WERI-Rb-1 (cell line): ENCODE results near the gene BDH2.

Experiments used
- DNase-seq: peaks from one replicate; pipeline ENCODE4 v3.0.0-alpha.2; 2020
- H3K27ac ChIP-seq: fragments of 250-450 bp; sonication (Bioruptor Pico); 2 replicates; pipeline ENCODE4 v1.5.1; 2020; ENCODE audit warnings: mild to moderate bottlenecking, moderate library complexity
- H3K27me3 ChIP-seq: fragments of 250-450 bp; sonication (Bioruptor Pico); 2 replicates; pipeline ENCODE4 v1.5.1; 2021; ENCODE audit warnings: mild to moderate bottlenecking, low read depth, moderate library complexity; ENCODE audit not compliant: insufficient read depth, severe bottlenecking
- H3K36me3 ChIP-seq: fragments of 250-450 bp; sonication (Bioruptor Pico); 2 replicates; pipeline ENCODE4 v1.5.1; 2020; ENCODE audit warnings: mild to moderate bottlenecking, moderate library complexity
- H3K4me3 ChIP-seq: 2 replicates; pipeline ENCODE4 v1.5.1; 2011; ENCODE audit warnings: low read depth, mild to moderate bottlenecking, control low read depth, low read length
- H3K9me3 ChIP-seq: fragments of 250-450 bp; sonication (Bioruptor Pico); 2 replicates; pipeline ENCODE4 v1.5.1; 2021; ENCODE audit warnings: mild to moderate bottlenecking, moderate library complexity; ENCODE audit not compliant: severe bottlenecking
- TF ChIP-seq, protein P1 (sequence below): IDR thresholded peaks from 2 replicates; pipeline ENCODE4 v1.5.1; 2011; ENCODE audit warnings: low read depth, mild to moderate bottlenecking, control low read depth, inconsistent platforms, low read length

The BDH2 gene

DNA sequence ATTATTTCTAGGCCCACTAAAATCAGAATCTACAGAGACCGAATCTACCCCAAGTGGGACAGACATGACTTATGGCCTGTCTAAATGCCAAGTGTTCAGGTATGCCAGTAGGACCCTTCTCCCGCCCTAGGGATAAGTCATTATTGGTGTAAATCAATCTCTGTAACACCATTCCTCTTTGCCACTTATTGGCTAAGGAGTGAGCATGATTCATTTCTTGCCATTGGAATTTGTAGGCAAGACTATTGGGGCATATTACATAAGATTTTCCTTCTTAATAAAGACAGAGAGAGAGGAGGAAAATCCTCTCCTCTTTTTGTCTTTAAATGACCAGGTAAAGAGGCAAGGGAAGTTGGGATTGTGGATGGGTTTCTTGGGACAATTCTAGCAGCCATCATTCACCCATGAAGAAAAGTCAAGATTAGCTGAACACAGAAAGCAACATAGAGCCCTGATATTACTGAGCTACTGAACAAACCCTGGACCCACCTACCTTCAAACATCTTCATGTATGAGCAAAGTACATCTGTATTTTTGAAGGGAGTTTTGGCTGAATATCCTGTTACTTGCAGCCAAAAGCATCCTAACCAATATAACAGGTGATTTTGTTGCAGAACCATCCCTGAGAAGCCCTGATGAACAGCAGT, 25.7 kb downstream of the BDH2 start:
- peaks cover 12% of the 10 kb centered on the region for H3K36me3 ChIP-seq
- no peak for DNase-seq
- H3K27ac ChIP-seq: no peak overlapping the region
- no peaks in the 10 kb centered on the region for H3K9me3 ChIP-seq
- H3K27me3 ChIP-seq: no peaks in the 10 kb centered on the region
- TF ChIP-seq, protein P1, sequence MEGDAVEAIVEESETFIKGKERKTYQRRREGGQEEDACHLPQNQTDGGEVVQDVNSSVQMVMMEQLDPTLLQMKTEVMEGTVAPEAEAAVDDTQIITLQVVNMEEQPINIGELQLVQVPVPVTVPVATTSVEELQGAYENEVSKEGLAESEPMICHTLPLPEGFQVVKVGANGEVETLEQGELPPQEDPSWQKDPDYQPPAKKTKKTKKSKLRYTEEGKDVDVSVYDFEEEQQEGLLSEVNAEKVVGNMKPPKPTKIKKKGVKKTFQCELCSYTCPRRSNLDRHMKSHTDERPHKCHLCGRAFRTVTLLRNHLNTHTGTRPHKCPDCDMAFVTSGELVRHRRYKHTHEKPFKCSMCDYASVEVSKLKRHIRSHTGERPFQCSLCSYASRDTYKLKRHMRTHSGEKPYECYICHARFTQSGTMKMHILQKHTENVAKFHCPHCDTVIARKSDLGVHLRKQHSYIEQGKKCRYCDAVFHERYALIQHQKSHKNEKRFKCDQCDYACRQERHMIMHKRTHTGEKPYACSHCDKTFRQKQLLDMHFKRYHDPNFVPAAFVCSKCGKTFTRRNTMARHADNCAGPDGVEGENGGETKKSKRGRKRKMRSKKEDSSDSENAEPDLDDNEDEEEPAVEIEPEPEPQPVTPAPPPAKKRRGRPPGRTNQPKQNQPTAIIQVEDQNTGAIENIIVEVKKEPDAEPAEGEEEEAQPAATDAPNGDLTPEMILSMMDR: no peak
- no peak overlapping the region for H3K4me3 ChIP-seq

DNA sequence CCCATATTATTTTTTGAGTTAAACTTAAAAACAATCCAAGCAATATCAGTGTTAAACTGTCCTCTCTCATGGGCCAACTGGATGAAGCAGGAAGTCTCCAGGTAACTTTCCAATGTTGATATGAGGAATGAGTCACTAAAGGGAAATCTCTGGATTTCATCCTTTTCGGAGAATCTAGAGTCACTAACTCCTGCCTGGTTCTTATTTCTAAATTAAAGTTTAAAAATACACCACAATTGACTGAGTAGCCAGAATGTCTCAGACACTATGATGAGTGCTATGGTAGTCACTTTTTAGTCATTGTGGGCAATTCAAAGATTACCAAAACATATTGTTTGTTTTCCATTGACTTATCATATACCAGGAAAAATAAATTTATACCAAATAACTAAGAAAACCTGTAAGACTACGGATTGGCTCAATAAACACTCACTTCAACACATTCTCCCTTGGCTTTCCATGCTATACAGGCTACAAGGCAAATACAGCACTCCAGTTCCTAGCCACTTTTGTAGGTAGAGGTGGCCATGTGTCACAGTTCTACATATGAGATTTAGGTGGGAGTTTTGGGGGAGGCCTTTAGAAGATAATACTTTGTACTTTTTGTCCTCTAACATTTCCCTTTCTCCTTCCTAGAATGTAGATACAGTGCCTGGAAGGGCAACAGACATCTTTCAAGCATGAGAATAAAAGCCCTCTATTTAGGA, 31.6 kb downstream of the BDH2 start:
- no peak for DNase-seq
- Histone ChIP-seq H3K27ac (no peak overlapping the region), H3K4me3 (no peak overlapping the region), H3K36me3 (peaks cover 14% of the 10 kb centered on the region), H3K27me3 (no peaks in the 10 kb centered on the region), H3K9me3 (no peaks in the 10 kb centered on the region)
- TF ChIP-seq, protein P1: no peak

DNA sequence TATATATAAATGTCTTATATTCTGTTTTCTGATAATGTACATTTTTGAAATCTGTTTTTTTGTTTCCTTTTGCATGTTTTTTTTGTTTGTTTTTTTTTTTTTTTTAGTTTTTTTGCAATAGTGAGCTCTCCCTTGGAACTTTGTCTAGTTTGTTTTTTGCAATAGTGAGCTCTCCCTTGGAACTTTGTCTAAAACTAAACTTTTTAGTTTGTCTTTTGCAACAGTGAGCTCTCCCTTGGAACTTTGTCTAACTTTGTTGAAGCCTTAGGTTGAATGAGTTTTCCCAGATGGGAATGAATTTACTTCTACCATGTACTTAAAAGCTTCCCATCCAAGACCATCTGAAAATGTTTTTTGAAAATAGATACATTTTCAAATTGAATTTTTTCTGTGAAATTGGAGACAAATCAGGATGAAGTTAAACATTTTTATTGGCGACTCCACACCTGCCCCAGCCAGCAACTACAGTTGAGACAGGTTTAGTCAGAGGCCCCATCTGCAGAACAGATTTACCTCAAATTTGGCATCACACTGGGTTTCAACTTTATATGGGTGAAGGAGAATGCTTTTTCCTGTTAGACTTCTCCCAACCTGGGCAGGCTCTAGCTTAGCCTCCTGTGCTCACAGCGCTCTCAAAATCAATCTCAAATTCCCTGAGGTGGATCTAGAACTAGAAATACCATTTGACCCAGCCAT, 39.0 kb downstream of the BDH2 start:
- Histone ChIP-seq H3K27ac (no peak overlapping the region), H3K27me3 (no peaks in the 10 kb centered on the region), H3K36me3 (peaks cover 2% of the 10 kb centered on the region), H3K9me3 (no peaks in the 10 kb centered on the region), H3K4me3 (no peak overlapping the region)
- DNase-seq: no peak
- TF ChIP-seq, protein P1: no peak

DNA sequence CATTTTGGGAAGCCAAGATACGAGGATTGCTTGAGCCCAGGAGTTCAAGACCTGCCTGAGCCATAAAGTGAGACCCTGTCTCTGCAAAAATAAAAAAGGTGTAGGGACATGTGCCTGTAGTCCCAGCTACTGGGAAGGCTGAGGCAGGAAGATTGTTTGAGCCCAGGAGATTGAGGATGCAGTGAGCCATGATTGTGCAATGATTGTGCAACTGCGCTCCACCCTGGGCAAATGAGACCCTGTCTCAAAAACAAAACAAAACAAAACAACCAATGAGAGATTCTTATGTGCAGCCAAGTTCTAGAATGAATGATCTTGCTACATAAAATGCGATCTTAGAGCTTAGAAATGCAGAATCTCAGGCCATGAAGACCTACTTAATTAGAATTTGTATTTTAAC, 45.6 kb downstream of the BDH2 start:
- no peak for DNase-seq
- TF ChIP-seq, protein P1: no peak
- H3K27me3 ChIP-seq: no peaks in the 10 kb centered on the region
- no peaks in the 10 kb centered on the region; the same call in 1 of the 2 replicates for H3K36me3 ChIP-seq
- no peaks in the 10 kb centered on the region for H3K9me3 ChIP-seq
- no peak overlapping the region for H3K4me3 ChIP-seq
- no peak overlapping the region for H3K27ac ChIP-seq

DNA sequence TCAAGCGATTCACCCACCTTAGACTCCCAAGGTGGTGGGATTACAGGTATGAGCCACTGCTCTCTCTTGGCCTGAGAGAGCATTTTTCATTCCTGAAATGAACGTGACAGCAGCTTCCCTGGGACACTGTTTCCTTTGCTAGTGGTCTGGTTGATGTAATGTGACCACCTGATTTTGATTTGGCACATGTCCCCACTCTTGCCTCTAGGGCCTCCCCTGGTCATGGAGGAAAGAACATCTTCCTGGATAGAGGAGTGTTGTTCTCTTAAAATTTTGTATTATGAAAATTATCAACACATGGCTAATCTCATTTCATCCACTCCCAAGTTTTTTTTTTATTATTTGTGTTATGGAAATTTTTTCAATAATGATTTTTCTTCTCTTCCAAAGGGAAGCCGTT, 46.9 kb downstream of the BDH2 start:
- H3K27ac ChIP-seq: no peak overlapping the region
- H3K9me3 ChIP-seq: no peaks in the 10 kb centered on the region
- DNase-seq: no peak
- H3K4me3 ChIP-seq: no peak overlapping the region
- H3K27me3 ChIP-seq: no peaks in the 10 kb centered on the region
- TF ChIP-seq, protein P1: no peak
- no peaks in the 10 kb centered on the region; the same call in 1 of the 2 replicates for H3K36me3 ChIP-seq
